ENCODE results near the gene RRAGC. TPM values are rescaled to one million over a fixed set of nuclear protein-coding genes. Genes with fewer than 3 reads are reported as not detected.

Gene RRAGC
- total and polyA plus RNA-seq, 2 of the 13 experiments (the other 11 are each of a cell fraction or from before 2014, with no cell fraction given) = 7.6 to 8.0 TPM

GRCh38 chr1:38873027-38873969 lies 13.7 kb upstream of the RRAGC start, which contains the start of gene MYCBP (continued):
- TF ChIP-seq GZF1 (CRISPR knock-in tag; IDR thresholded peaks at IDR 0.05) = no peak
- TF ChIP-seq PHF21A (CRISPR knock-in tag; IDR thresholded peaks at IDR 0.05) = peak; percentile 34; the same call in 1 of the 2 replicates
- TF ChIP-seq ZFP41 (CRISPR knock-in tag; IDR thresholded peaks at IDR 0.05; ENCODE audit: borderline replicate concordance) = 0 out of 2 replicates have a peak, but pooled peaks have one; percentile 33
- peak; percentile 26; the same call in 1 of the 2 replicates for TF ChIP-seq MAZ (IDR thresholded peaks at IDR 0.05; ENCODE audit: borderline replicate concordance, low read depth, low read length)
- TF ChIP-seq MAZ (CRISPR knock-in tag; IDR thresholded peaks at IDR 0.05; ENCODE audit: low read depth) = no peak; the same call in 1 of the 2 replicates
- TF ChIP-seq HDAC1 (CRISPR knock-in tag; IDR thresholded peaks at IDR 0.05) = peak; percentile 82
- TF ChIP-seq ATAD3A (CRISPR knock-in tag; IDR thresholded peaks at IDR 0.05) = no peak
- peak; percentile 32 for TF ChIP-seq CTCF (CRISPR knock-in tag; IDR thresholded peaks at IDR 0.05)
- TF ChIP-seq ZC3H13 (CRISPR knock-in tag; IDR thresholded peaks at IDR 0.05) = peak; percentile 95
- TF ChIP-seq SNAI1 (CRISPR knock-in tag; IDR thresholded peaks at IDR 0.05; ENCODE audit: borderline replicate concordance) = 0 out of 2 replicates have a peak, but pooled peaks have one; percentile 28
- 0 out of 2 replicates have a peak, but pooled peaks have one; percentile 58 for TF ChIP-seq GPN1 (CRISPR knock-in tag; IDR thresholded peaks at IDR 0.05; ENCODE audit: borderline replicate concordance)
- no peak for TF ChIP-seq ZMAT5 (CRISPR knock-in tag; IDR thresholded peaks at IDR 0.05; ENCODE audit: borderline replicate concordance, low read depth)
- 0 out of 2 replicates have a peak, but pooled peaks have one; percentile 77 for TF ChIP-seq DNMT1 (CRISPR knock-in tag; IDR thresholded peaks at IDR 0.05)
- TF ChIP-seq ZNF607 (CRISPR knock-in tag; IDR thresholded peaks at IDR 0.05; ENCODE audit: borderline replicate concordance) = no peak
- TF ChIP-seq KDM5B (CRISPR knock-in tag; IDR thresholded peaks at IDR 0.05; ENCODE audit: borderline replicate concordance) = peak; percentile 90; the same call in 1 of the 2 replicates
- TF ChIP-seq ZNF557 (CRISPR knock-in tag; IDR thresholded peaks at IDR 0.05) = no peak
- peak; percentile 87 for TF ChIP-seq GABPA (IDR thresholded peaks at IDR 0.05; ENCODE audit: low read depth, low read length)
- TF ChIP-seq GABPA (CRISPR knock-in tag; IDR thresholded peaks at IDR 0.05; ENCODE audit: low read depth) = peak; percentile 97
- TF ChIP-seq PRPF4 (IDR thresholded peaks at IDR 0.05; ENCODE audit: low read depth, low read length, poor library complexity, severe bottlenecking) = no peak
- TF ChIP-seq ZNF264 (CRISPR knock-in tag; IDR thresholded peaks at IDR 0.05) = no peak; the same call in 1 of the 2 replicates
- TF ChIP-seq SP4 (CRISPR knock-in tag; IDR thresholded peaks at IDR 0.05) = peak; percentile 31
- TF ChIP-seq MXI1 (IDR thresholded peaks at IDR 0.05; ENCODE audit: borderline replicate concordance, low read depth, low read length) = peak; percentile 95
- TF ChIP-seq PHF8 (CRISPR knock-in tag; IDR thresholded peaks at IDR 0.05) = peak; percentile 77
- peak; percentile 88 for TF ChIP-seq THAP11 (CRISPR knock-in tag; IDR thresholded peaks at IDR 0.05)
- TF ChIP-seq HNRNPK (IDR thresholded peaks at IDR 0.05; ENCODE audit: low read depth, low read length, poor library complexity, severe bottlenecking) = peak; percentile 14
